ENCODE data around the gene DDX10. TPM values are rescaled to one million over a fixed set of nuclear protein-coding genes. Genes with fewer than 3 reads are reported as not detected.

The DDX10 gene
- total and polyA plus RNA-seq, 8 donors: 11.6 to 22.6 (median 17.6) TPM

DNA sequence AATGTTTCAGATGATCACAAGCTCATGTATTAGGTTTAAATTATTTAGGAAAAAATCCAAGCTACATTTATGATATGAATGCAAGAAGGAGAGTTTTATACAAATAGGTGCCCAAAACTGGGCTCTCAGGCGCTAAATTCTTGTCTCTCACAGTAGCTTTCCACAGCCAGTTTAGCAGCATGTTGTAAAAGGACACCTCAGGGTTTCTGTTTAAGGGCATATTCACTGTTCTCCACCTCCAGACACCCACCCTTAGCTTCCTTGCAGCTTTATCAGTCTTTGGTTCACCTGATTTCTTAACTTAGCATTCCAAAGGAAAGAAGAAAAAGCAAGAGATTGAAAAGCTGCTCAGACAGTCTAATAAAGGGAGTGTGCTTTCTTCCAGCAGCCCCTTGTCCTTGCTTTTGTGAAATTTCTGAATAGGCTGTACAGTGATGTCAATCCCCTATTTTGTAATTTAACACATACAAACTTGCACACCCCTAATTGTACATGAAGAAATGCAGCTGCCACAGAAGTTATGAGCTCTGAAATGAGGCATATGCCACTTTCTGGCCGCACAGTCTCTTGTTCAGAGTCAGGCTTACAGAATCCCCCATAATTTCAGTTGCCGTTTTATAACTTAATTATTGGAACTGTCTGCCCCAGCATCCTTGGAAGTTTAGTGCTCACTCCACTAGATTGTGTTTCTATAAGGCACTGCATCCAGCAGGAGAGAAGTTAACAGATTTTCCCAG is 262.1 kb downstream of the DDX10 start:
- intact Hi-C loops (cut with DNase I; ENCODE audit: low total_unique reads): no loop called here

DNA sequence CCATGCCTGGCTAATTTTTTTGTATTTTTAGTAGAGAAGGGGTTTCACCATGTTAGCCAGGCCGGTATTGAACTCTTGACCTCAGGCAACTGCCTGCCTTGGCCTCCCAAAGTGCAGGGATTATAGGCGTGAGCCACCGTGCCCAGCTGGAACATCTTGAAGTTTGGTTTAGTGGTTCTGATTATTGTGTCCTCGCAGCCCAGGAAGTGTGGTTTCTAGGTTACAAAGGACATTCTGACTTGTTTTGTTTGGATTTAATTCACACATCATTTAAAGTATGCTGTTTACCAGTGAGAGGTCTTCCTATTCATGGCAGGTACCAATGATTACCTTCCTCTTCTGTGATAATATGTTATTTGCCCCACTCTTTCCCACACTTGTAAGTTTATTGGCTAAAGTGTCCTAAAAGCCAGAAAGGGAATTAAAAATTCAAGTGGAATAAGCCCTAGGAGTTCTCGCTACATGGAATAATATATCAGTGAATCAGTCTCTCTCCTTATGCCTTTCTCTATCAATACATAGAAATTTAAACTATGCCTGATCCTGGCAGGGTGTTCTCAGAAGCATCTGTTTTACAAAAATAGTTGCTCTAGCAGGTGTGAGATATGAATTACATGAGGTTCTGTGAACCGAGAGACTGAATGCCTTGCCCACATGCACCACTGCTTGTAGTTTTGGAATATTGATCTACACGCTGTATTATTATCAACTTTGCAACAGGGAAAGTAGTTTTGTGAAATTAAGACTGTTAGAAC is 263.1 kb downstream of the DDX10 start:
- no peaks in the 10 kb centered on the region for H3K36me3 ChIP-seq
- H3K4me1 ChIP-seq: no peaks in the 10 kb centered on the region
- 81 to 92% (median 85%) methylated on average over 7 of the region's 7 CpGs for WGBS, 5 donors
- no peak overlapping the region for H3K4me3 ChIP-seq
- H3K9me3 ChIP-seq: no peaks in the 10 kb centered on the region
- no peak overlapping the region for H3K27ac ChIP-seq
- intact Hi-C loops (cut with DNase I; ENCODE audit: low total_unique reads): no loop called here
- TF ChIP-seq POLR2A (IDR thresholded peaks at IDR 0.05): no peak
- TF ChIP-seq, protein P1, sequence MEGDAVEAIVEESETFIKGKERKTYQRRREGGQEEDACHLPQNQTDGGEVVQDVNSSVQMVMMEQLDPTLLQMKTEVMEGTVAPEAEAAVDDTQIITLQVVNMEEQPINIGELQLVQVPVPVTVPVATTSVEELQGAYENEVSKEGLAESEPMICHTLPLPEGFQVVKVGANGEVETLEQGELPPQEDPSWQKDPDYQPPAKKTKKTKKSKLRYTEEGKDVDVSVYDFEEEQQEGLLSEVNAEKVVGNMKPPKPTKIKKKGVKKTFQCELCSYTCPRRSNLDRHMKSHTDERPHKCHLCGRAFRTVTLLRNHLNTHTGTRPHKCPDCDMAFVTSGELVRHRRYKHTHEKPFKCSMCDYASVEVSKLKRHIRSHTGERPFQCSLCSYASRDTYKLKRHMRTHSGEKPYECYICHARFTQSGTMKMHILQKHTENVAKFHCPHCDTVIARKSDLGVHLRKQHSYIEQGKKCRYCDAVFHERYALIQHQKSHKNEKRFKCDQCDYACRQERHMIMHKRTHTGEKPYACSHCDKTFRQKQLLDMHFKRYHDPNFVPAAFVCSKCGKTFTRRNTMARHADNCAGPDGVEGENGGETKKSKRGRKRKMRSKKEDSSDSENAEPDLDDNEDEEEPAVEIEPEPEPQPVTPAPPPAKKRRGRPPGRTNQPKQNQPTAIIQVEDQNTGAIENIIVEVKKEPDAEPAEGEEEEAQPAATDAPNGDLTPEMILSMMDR (IDR thresholded peaks at IDR 0.05): no peak
- no peak for TF ChIP-seq EP300 (IDR thresholded peaks at IDR 0.05)
- TF ChIP-seq POLR2AphosphoS5 (IDR thresholded peaks at IDR 0.05): no peak
- peak in 1 of 2 donors; percentile 11 for DNase-seq
- H3K27me3 ChIP-seq: no peaks in the 10 kb centered on the region

More for the DNA sequence above, 262.1 kb downstream of the DDX10 start:
- WGBS, 5 donors: 95 to 97% (median 96%) methylated on average over 3 of the region's 3 CpGs
- Histone ChIP-seq H3K9me3 (no peaks in the 10 kb centered on the region), H3K27ac (no peak overlapping the region), H3K36me3 (no peaks in the 10 kb centered on the region), H3K4me3 (no peak overlapping the region), H3K27me3 (no peaks in the 10 kb centered on the region), H3K4me1 (no peaks in the 10 kb centered on the region)
- no peak for DNase-seq
- TF ChIP-seq EP300 (IDR thresholded peaks at IDR 0.05) (no peak), POLR2AphosphoS5 (IDR thresholded peaks at IDR 0.05) (no peak), POLR2A (IDR thresholded peaks at IDR 0.05) (no peak)
- TF ChIP-seq, protein P1 (IDR thresholded peaks at IDR 0.05): no peak

DNA sequence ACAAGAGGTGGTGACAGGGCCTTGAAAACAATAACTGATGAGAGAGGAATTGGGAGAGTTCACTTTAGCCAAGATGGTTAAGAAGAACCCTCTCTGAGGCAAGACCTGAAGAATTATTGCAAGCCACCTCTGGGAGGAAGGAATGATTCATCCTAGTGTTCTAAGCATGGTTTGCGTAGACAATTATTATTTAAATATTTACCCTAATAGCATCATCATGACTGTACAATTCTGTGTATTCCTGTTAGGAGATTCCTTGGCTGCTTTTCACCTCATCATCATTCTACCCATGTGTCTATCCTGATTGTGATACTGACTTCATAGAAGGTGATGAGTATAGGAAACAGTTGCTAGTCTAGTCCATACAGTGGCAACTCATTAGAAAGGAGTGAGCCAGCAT is 264.4 kb downstream of the DDX10 start:
- WGBS, 5 donors: 78 to 87% (median 85%) methylated on average over 1 of the region's 1 CpG
- no peaks in the 10 kb centered on the region for H3K27me3 ChIP-seq
- H3K4me1 ChIP-seq: no peaks in the 10 kb centered on the region
- H3K27ac ChIP-seq: no peak overlapping the region
- H3K36me3 ChIP-seq: no peaks in the 10 kb centered on the region
- H3K9me3 ChIP-seq: no peaks in the 10 kb centered on the region
- TF ChIP-seq POLR2AphosphoS5 (IDR thresholded peaks at IDR 0.05) (no peak), POLR2A (IDR thresholded peaks at IDR 0.05) (no peak), EP300 (IDR thresholded peaks at IDR 0.05) (no peak)
- TF ChIP-seq, protein P1 (IDR thresholded peaks at IDR 0.05): no peak
- no peak overlapping the region for H3K4me3 ChIP-seq
- intact Hi-C loops (cut with DNase I; ENCODE audit: low total_unique reads): no loop called here
- DNase-seq: no peak

DNA sequence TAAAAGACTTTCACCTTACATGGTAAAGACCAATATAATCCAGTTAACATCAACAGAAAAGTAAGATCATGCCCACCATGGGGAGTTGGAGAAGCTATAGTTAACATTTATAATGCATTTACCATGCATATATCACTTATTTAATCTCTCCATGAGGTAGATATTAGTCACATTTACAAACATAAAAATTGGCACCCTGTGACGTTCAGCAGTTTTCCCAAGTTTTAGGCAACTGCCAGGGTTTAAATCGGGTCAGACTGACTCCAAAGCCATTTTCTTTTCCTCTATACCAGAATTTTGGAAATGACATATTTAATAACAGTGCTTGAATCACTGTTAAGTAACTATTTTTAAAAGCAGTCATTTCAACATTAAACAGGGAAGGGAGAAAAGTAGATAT is 266.3 kb downstream of the DDX10 start:
- intact Hi-C loops (cut with DNase I; ENCODE audit: low total_unique reads): no loop called here
- H3K27me3 ChIP-seq: no peaks in the 10 kb centered on the region
- no peaks in the 10 kb centered on the region for H3K9me3 ChIP-seq
- H3K27ac ChIP-seq: no peak overlapping the region
- DNase-seq: no peak
- H3K4me3 ChIP-seq: no peak overlapping the region
- H3K4me1 ChIP-seq: no peaks in the 10 kb centered on the region
- whole genome bisulfite sequencing, 5 donors: 61 to 74% (median 67%) methylated on average over 2 of the region's 2 CpGs
- TF ChIP-seq, protein P1 (IDR thresholded peaks at IDR 0.05): no peak
- TF ChIP-seq POLR2A (IDR thresholded peaks at IDR 0.05) (no peak), EP300 (IDR thresholded peaks at IDR 0.05) (no peak), POLR2AphosphoS5 (IDR thresholded peaks at IDR 0.05) (no peak)
- no peaks in the 10 kb centered on the region for H3K36me3 ChIP-seq
